Stimulated activated CD4-positive, alpha-beta T cell treated with anti-CD3 and anti-CD28 coated beads, Interleukin-4, amount 100 ng/mL, for 24 hours (primary cell): Measurements from ENCODE around the gene PHTF1.
A peak's percentile ranks its signal among the peaks of the same experiment; 100 is the strongest.
"Not testable (repeated sequence)": the region's sequence is repeated elsewhere in the genome, so short reads cannot be mapped to it uniquely, and the experiment has no call there.

Experiments used
- DNase-seq: peaks from one replicate; pipeline ENCODE4 v3.0.0-alpha.2; 2020

Gene PHTF1

GRCh38 chr1:113770031-113770430, 10.7 kb upstream of the PHTF1 start:
- no peak for DNase-seq

- no peak for DNase-seq
These were observed 10.3 kb upstream of the PHTF1 start for GRCh38 chr1:113769601-113769970.

GRCh38 chr1:113768916-113769600, 9.8 kb upstream of the PHTF1 start:
- no peak for DNase-seq

GRCh38 chr1:113765306-113766230, 6.3 kb upstream of the PHTF1 start:
- DNase-seq: no peak

GRCh38 chr1:113763661-113764060, 4.4 kb upstream of the PHTF1 start:
- DNase-seq: no peak

- DNase-seq: no peak
These were observed 2.7 kb upstream of the PHTF1 start for GRCh38 chr1:113761937-113762336.

- no peak for DNase-seq
These were observed 1.1 kb upstream of the PHTF1 start for GRCh38 chr1:113760102-113761080.

- peak; percentile 61 for DNase-seq
These were observed 504 bp downstream of the PHTF1 start for GRCh38 chr1:113758631-113759332.

GRCh38 chr1:113756461-113756860, 2.8 kb downstream of the PHTF1 start:
- DNase-seq: no peak

- not testable (repeated sequence) for DNase-seq
These were observed 6.0 kb downstream of the PHTF1 start for GRCh38 chr1:113753333-113753732.

- DNase-seq: no peak
These were observed 7.8 kb downstream of the PHTF1 start for GRCh38 chr1:113751516-113751915.

- DNase-seq: no peak
These were observed 8.2 kb downstream of the PHTF1 start for GRCh38 chr1:113751114-113751513.

GRCh38 chr1:113749402-113749801, 9.9 kb downstream of the PHTF1 start:
- no peak for DNase-seq

- no peak for DNase-seq
These were observed 11.9 kb downstream of the PHTF1 start for GRCh38 chr1:113747376-113747775.

- DNase-seq: no peak
These were observed 13.9 kb downstream of the PHTF1 start for GRCh38 chr1:113745425-113745824.

- no peak for DNase-seq
These were observed 15.2 kb downstream of the PHTF1 start for GRCh38 chr1:113744114-113744513.

- DNase-seq: no peak
These were observed 16.8 kb downstream of the PHTF1 start for GRCh38 chr1:113742515-113742914.

GRCh38 chr1:113734357-113735055, 24.8 kb downstream of the PHTF1 start:
- DNase-seq: no peak

- no peak for DNase-seq
These were observed 26.5 kb downstream of the PHTF1 start for GRCh38 chr1:113732802-113733201.

GRCh38 chr1:113721010-113721409, 38.3 kb downstream of the PHTF1 start:
- no peak for DNase-seq

GRCh38 chr1:113718621-113719020, 40.7 kb downstream of the PHTF1 start:
- DNase-seq: not testable (repeated sequence)

- not testable (repeated sequence) for DNase-seq
These were observed 41.8 kb downstream of the PHTF1 start for GRCh38 chr1:113717506-113717905.
